ENCODE measurements around the gene UROS.

Gene UROS

GRCh38 chr10:125822878-125823662 is at the start of gene UROS, which contains the start of gene BCCIP:
TSS of gene UROS (minus strand) at chr10:125823258. CDS start at chr10:125816499, 6,759 bp downstream.
TSS of gene BCCIP (plus strand) at chr10:125823546. CDS start at chr10:125823558, 12 bp downstream.
- no peak for TF ChIP-seq CTCF (IDR thresholded peaks at IDR 0.05; ENCODE audit: extremely low read depth, missing control alignments)
- DNase-seq (ENCODE audit: low spot score) = peak; percentile 96

GRCh38 chr10:125871338-125871737 is 48.3 kb upstream of the UROS start:
- DNase-seq (ENCODE audit: low spot score) = no peak
- no peak for TF ChIP-seq CTCF (IDR thresholded peaks at IDR 0.05; ENCODE audit: extremely low read depth, missing control alignments)

- peak; percentile 13 for DNase-seq (ENCODE audit: low spot score)
- peak; percentile 71 for TF ChIP-seq CTCF (IDR thresholded peaks at IDR 0.05; ENCODE audit: extremely low read depth, missing control alignments)
These were observed 45.4 kb upstream of the UROS start for GRCh38 chr10:125868372-125868975.

GRCh38 chr10:125866421-125867029 is 43.5 kb upstream of the UROS start:
- no peak for TF ChIP-seq CTCF (IDR thresholded peaks at IDR 0.05; ENCODE audit: extremely low read depth, missing control alignments)
- DNase-seq (ENCODE audit: low spot score) = no peak

- DNase-seq (ENCODE audit: low spot score) = no peak
These were observed 42.1 kb upstream of the UROS start for GRCh38 chr10:125865120-125865519.

GRCh38 chr10:125859128-125859817 is 36.2 kb upstream of the UROS start:
- no peak for DNase-seq (ENCODE audit: low spot score)

More at GRCh38 chr10:125865120-125865519, 42.1 kb upstream of the UROS start:
- TF ChIP-seq CTCF (IDR thresholded peaks at IDR 0.05; ENCODE audit: extremely low read depth, missing control alignments) = no peak

More at GRCh38 chr10:125859128-125859817, 36.2 kb upstream of the UROS start:
- no peak for TF ChIP-seq CTCF (IDR thresholded peaks at IDR 0.05; ENCODE audit: extremely low read depth, missing control alignments)

Measured in GM20000 (cell line).